ENCODE measurements around the gene TACSTD2. TPM values are rescaled to one million over a fixed set of nuclear protein-coding genes. Genes with fewer than 3 reads are reported as not detected.
"Not testable (repeated sequence)": the region's sequence is repeated elsewhere in the genome, so short reads cannot be mapped to it uniquely, and the experiment has no call there.

TACSTD2 gene
- total RNA-seq, 2 experiments from 2014 or later = not detected

- H3K27me3 Mint-ChIP-seq = peaks cover 41% of the 10 kb centered on the region
- POLR2A ChIA-PET = no interaction called here
- no peaks in the 10 kb centered on the region for H3K36me3 Mint-ChIP-seq
- no peak overlapping the region for H3K27ac Mint-ChIP-seq
- H3K9me3 Mint-ChIP-seq = no peaks in the 10 kb centered on the region
- ATAC-seq (ENCODE audit: low read depth) = no peak
- H3K4me1 Mint-ChIP-seq = peaks cover 18% of the 10 kb centered on the region
- no peak for DNase-seq
- H3K4me3 Mint-ChIP-seq = no peak overlapping the region
These were observed 6.4 kb upstream of the TACSTD2 start for GRCh38 chr1:58583496-58583895.

- H3K4me3 Mint-ChIP-seq; H3K36me3 Mint-ChIP-seq; ATAC-seq (ENCODE audit: low read depth); H3K27ac Mint-ChIP-seq; POLR2A ChIA-PET; H3K9me3 Mint-ChIP-seq; DNase-seq: not testable (repeated sequence)
- Mint-ChIP-seq H3K4me1 (peaks cover 24% of the 10 kb centered on the region), H3K27me3 (peaks cover 52% of the 10 kb centered on the region)
These were observed 5.1 kb upstream of the TACSTD2 start for GRCh38 chr1:58582143-58582542.

- peaks cover 24% of the 10 kb centered on the region for H3K4me1 Mint-ChIP-seq
These were observed 4.6 kb upstream of the TACSTD2 start for GRCh38 chr1:58581641-58582040.

GRCh38 chr1:58580186-58580585 is 3.1 kb upstream of the TACSTD2 start:
- H3K27me3 Mint-ChIP-seq = peaks cover 57% of the 10 kb centered on the region

More at GRCh38 chr1:58581641-58582040, 4.6 kb upstream of the TACSTD2 start:
- POLR2A ChIA-PET = no interaction called here
- no peaks in the 10 kb centered on the region for H3K36me3 Mint-ChIP-seq
- ATAC-seq (ENCODE audit: low read depth) (no peak), DNase-seq (no peak)
- H3K9me3 Mint-ChIP-seq = no peaks in the 10 kb centered on the region
- peaks cover 49% of the 10 kb centered on the region for H3K27me3 Mint-ChIP-seq
- no peak overlapping the region for H3K4me3 Mint-ChIP-seq
- H3K27ac Mint-ChIP-seq = no peak overlapping the region

GRCh38 chr1:58577654-58578030 is 590 bp upstream of the TACSTD2 start:
- no peak overlapping the region for H3K27ac Mint-ChIP-seq
- POLR2A ChIA-PET = no interaction called here

More at GRCh38 chr1:58580186-58580585, 3.1 kb upstream of the TACSTD2 start:
- POLR2A ChIA-PET = no interaction called here
- DNase-seq (no peak), ATAC-seq (ENCODE audit: low read depth) (no peak)
- H3K4me1 Mint-ChIP-seq = peaks cover 29% of the 10 kb centered on the region
- no peak overlapping the region for H3K4me3 Mint-ChIP-seq
- H3K27ac Mint-ChIP-seq = no peak overlapping the region
- peaks cover 2% of the 10 kb centered on the region for H3K36me3 Mint-ChIP-seq
- H3K9me3 Mint-ChIP-seq = no peaks in the 10 kb centered on the region

GRCh38 chr1:58576325-58576726 is 726 bp downstream of the TACSTD2 start:
- peaks cover 84% of the 10 kb centered on the region for H3K27me3 Mint-ChIP-seq
- ATAC-seq (ENCODE audit: low read depth) (no peak), DNase-seq (peak; percentile 43)
- H3K9me3 Mint-ChIP-seq = no peaks in the 10 kb centered on the region
- H3K4me1 Mint-ChIP-seq = peaks cover 23% of the 10 kb centered on the region
- H3K36me3 Mint-ChIP-seq = peaks cover 2% of the 10 kb centered on the region
- no peak overlapping the region for H3K27ac Mint-ChIP-seq
- peak overlapping the region; percentile 75 for H3K4me3 Mint-ChIP-seq
- POLR2A ChIA-PET = no interaction called here

More at GRCh38 chr1:58577654-58578030, 590 bp upstream of the TACSTD2 start:
- H3K4me3 Mint-ChIP-seq = peak overlapping the region; percentile 70
- peaks cover 75% of the 10 kb centered on the region for H3K27me3 Mint-ChIP-seq
- H3K4me1 Mint-ChIP-seq = peaks cover 23% of the 10 kb centered on the region
- no peaks in the 10 kb centered on the region for H3K9me3 Mint-ChIP-seq
- ATAC-seq (ENCODE audit: low read depth) (no peak), DNase-seq (no peak)
- peaks cover 2% of the 10 kb centered on the region for H3K36me3 Mint-ChIP-seq

- Mint-ChIP-seq H3K27ac (no peak overlapping the region), H3K36me3 (peaks cover 2% of the 10 kb centered on the region), H3K4me1 (peaks cover 23% of the 10 kb centered on the region), H3K9me3 (no peaks in the 10 kb centered on the region), H3K4me3 (peak overlapping the region; percentile 75), H3K27me3 (peaks cover 82% of the 10 kb centered on the region)
- DNase-seq (no peak), ATAC-seq (ENCODE audit: low read depth) (no peak)
- POLR2A ChIA-PET = no interaction called here
These were observed 1.3 kb downstream of the TACSTD2 start for GRCh38 chr1:58575551-58576324.

- Mint-ChIP-seq H3K27me3 (peaks cover 83% of the 10 kb centered on the region), H3K9me3 (no peaks in the 10 kb centered on the region), H3K36me3 (peaks cover 2% of the 10 kb centered on the region), H3K27ac (no peak overlapping the region), H3K4me3 (no peak overlapping the region), H3K4me1 (peaks cover 23% of the 10 kb centered on the region)
- no peak for DNase-seq
- POLR2A ChIA-PET = no interaction called here
- no peak for ATAC-seq (ENCODE audit: low read depth)
These were observed 2.2 kb downstream of the TACSTD2 start for GRCh38 chr1:58574816-58575215.

GRCh38 chr1:58573705-58574591 is 3.1 kb downstream of the TACSTD2 start:
- DNase-seq = no peak
- ATAC-seq (ENCODE audit: low read depth) = peak; percentile 84
- peaks cover 81% of the 10 kb centered on the region for H3K27me3 Mint-ChIP-seq
- POLR2A ChIA-PET = no interaction called here
- H3K36me3 Mint-ChIP-seq = peaks cover 2% of the 10 kb centered on the region
- no peak overlapping the region for H3K4me3 Mint-ChIP-seq
- H3K4me1 Mint-ChIP-seq = peaks cover 23% of the 10 kb centered on the region
- no peaks in the 10 kb centered on the region for H3K9me3 Mint-ChIP-seq
- H3K27ac Mint-ChIP-seq = no peak overlapping the region

GRCh38 chr1:58573138-58573537 is 3.9 kb downstream of the TACSTD2 start:
- ATAC-seq (ENCODE audit: low read depth) = no peak

GRCh38 chr1:58572690-58573089 is 4.4 kb downstream of the TACSTD2 start:
- Mint-ChIP-seq H3K36me3 (peaks cover 2% of the 10 kb centered on the region), H3K27ac (no peak overlapping the region), H3K4me3 (no peak overlapping the region), H3K27me3 (peaks cover 73% of the 10 kb centered on the region), H3K4me1 (peaks cover 21% of the 10 kb centered on the region), H3K9me3 (no peaks in the 10 kb centered on the region)
- POLR2A ChIA-PET = no interaction called here
- ATAC-seq (ENCODE audit: low read depth) (no peak), DNase-seq (no peak)

More at GRCh38 chr1:58573138-58573537, 3.9 kb downstream of the TACSTD2 start:
- H3K36me3 Mint-ChIP-seq = peaks cover 2% of the 10 kb centered on the region
- peaks cover 23% of the 10 kb centered on the region for H3K4me1 Mint-ChIP-seq
- H3K9me3 Mint-ChIP-seq = no peaks in the 10 kb centered on the region
- peaks cover 76% of the 10 kb centered on the region for H3K27me3 Mint-ChIP-seq
- H3K27ac Mint-ChIP-seq = no peak overlapping the region
- POLR2A ChIA-PET = no interaction called here
- DNase-seq = no peak
- no peak overlapping the region for H3K4me3 Mint-ChIP-seq

- no peak overlapping the region for H3K4me3 Mint-ChIP-seq
- DNase-seq (no peak), ATAC-seq (ENCODE audit: low read depth) (no peak)
- peaks cover 72% of the 10 kb centered on the region for H3K27me3 Mint-ChIP-seq
- POLR2A ChIA-PET = no interaction called here
- peaks cover 18% of the 10 kb centered on the region for H3K4me1 Mint-ChIP-seq
- H3K9me3 Mint-ChIP-seq = no peaks in the 10 kb centered on the region
- peaks cover 2% of the 10 kb centered on the region for H3K36me3 Mint-ChIP-seq
- no peak overlapping the region for H3K27ac Mint-ChIP-seq
These were observed 5.4 kb downstream of the TACSTD2 start for GRCh38 chr1:58571616-58572015.

- no peak for DNase-seq
- peaks cover 13% of the 10 kb centered on the region for H3K4me1 Mint-ChIP-seq
- H3K4me3 Mint-ChIP-seq = no peak overlapping the region
- peaks cover 1% of the 10 kb centered on the region for H3K36me3 Mint-ChIP-seq
- no peak overlapping the region for H3K27ac Mint-ChIP-seq
- peaks cover 65% of the 10 kb centered on the region for H3K27me3 Mint-ChIP-seq
- no peak for ATAC-seq (ENCODE audit: low read depth)
- H3K9me3 Mint-ChIP-seq = no peaks in the 10 kb centered on the region
- POLR2A ChIA-PET = no interaction called here
These were observed 6.2 kb downstream of the TACSTD2 start for GRCh38 chr1:58570817-58571216.

GRCh38 chr1:58570094-58570493 is 7.0 kb downstream of the TACSTD2 start:
- Mint-ChIP-seq H3K27ac (no peak overlapping the region), H3K4me1 (peaks cover 9% of the 10 kb centered on the region), H3K36me3 (no peaks in the 10 kb centered on the region), H3K4me3 (no peak overlapping the region), H3K27me3 (peaks cover 58% of the 10 kb centered on the region), H3K9me3 (no peaks in the 10 kb centered on the region)
- ATAC-seq (ENCODE audit: low read depth) (no peak), DNase-seq (no peak)
- POLR2A ChIA-PET = no interaction called here
